Fibroblast of villous mesenchyme (primary cell): Measurements from ENCODE around the gene MILR1. TPM values are rescaled to one million over a fixed set of nuclear protein-coding genes. Genes with fewer than 3 reads are reported as not detected.
"Not testable (repeated sequence)": the region's sequence is repeated elsewhere in the genome, so short reads cannot be mapped to it uniquely, and the experiment has no call there.

ENCODE experiments used
- DNase-seq: peaks from one replicate; pipeline ENCODE4 v3.0.0-alpha.2; 2010; ENCODE audit warnings: low read depth
- H3K4me3 ChIP-seq: 2 replicates; pipeline ENCODE4 v1.5.1; 2011; ENCODE audit warnings: low read depth, mild to moderate bottlenecking, low read length
- CTCF ChIP-seq: IDR thresholded peaks from 2 replicates; pipeline ENCODE4 v1.5.1; 2012; ENCODE audit warnings: low read depth, mild to moderate bottlenecking, low read length; ENCODE audit not compliant: insufficient read depth
- total RNA-seq: library from RNA; depleted of rRNA; stranded (reverse); fragments of >200 nt; gene quantifications from 2 replicates; pipeline ENCODE4 v1.2.3, GENCODE V29; 2012

The MILR1 gene
- total RNA-seq, 1 donor, result 2.6 TPM

GRCh38 chr17:64428406-64428805, 20.5 kb upstream of the MILR1 start:
- DNase-seq, result no peak
- no peak overlapping the region for H3K4me3 ChIP-seq
- no peak for TF ChIP-seq CTCF

GRCh38 chr17:64430036-64430435, 18.9 kb upstream of the MILR1 start:
- not testable (repeated sequence) for DNase-seq, H3K4me3 ChIP-seq

- H3K4me3 ChIP-seq, result no peak overlapping the region
- no peak for DNase-seq
- no peak for TF ChIP-seq CTCF
Measured at GRCh38 chr17:64431534-64431933, 17.4 kb upstream of the MILR1 start.

DNA sequence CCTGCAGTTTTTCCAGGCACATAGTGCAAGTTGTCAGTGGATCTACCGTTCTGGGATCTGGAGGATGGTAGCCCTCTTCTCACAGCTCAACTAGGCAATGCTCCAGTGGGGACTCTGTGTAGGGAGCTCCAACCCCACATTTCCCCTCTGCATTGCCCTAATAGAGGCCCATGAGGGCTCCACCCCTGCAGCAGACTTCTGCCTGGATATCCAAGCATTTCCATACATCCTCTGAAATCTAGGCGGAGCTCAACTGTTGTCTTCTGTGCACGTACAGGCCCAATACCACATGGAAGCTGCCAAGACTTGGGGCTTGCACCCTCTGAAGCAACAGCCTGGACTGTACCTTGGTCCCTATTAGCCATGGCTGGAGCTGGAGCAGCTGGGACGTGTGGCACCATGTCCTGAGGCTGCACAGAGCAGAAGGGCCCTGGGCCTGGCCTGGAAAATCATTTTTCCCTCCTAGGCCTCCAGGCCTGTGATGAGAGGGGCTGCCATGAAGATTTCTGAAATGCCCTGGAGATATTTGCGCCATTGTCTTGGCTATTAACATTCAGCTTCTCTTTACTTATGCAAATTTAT, 10.9 kb upstream of the MILR1 start:
- no peak for TF ChIP-seq CTCF
- no peak for DNase-seq
- H3K4me3 ChIP-seq, result no peak overlapping the region

DNA sequence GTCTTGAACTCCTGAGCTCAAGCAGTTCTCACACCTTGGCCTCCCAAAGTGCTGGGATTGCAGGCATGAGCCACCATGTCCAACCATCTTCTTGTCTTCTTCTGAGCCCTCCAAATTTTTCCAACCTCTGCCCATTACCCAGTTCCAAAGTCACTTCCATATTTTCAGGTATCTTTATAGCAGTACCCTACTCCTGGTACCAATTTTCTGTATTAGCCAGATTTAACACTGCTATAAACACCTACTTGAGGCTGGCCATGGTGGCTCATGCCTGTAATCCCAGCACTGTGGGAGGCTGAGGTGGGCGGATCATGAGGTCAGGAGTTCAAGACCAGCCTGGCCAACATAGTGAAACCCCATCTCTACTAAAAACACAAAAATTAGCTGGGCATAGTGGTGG, 9.4 kb upstream of the MILR1 start:
- DNase-seq, H3K4me3 ChIP-seq: not testable (repeated sequence)

- TF ChIP-seq CTCF, result no peak
- DNase-seq, result no peak
Measured at GRCh38 chr17:64439956-64440355, 9.0 kb upstream of the MILR1 start.

DNA sequence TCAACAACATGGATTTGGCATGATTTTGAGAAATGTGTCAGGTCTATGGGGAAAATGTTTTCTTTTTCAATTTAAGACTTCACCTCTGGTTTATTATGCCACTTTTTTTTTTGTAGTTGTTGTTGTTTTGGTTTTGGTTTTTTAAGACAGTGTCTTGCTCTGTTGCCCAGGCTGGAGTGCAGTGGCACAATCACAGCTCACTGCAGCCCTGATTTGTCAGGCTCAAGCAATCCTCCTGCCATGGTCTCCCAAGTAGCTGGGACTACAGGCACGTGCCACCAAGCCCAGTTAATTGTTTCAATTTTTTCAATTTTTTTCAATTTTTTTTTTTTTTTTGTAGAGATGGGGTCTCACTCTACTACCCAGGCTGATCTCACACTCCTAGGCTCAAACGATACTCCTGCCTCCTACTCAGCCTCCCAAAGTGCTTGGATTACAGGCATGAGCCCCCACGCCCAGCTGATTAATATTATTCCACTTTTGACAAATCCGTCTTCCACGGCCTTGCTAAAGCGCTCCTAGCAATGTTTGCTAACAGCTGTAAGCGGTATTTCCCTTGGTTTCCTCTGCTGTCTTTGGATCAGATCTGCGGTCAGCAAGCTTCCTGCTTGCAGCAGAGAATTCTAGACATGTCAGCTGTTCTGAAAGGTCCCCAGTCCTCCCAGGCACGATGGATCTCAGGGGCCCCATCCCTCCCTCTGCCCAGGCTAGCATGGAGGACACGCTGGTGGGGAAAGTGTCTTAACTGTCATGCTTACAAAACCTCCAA, 7.0 kb upstream of the MILR1 start:
- no peak for TF ChIP-seq CTCF
- no peak overlapping the region for H3K4me3 ChIP-seq
- DNase-seq, result peak; percentile 87

More at GRCh38 chr17:64439956-64440355, 9.0 kb upstream of the MILR1 start:
- H3K4me3 ChIP-seq, result no peak overlapping the region

DNA sequence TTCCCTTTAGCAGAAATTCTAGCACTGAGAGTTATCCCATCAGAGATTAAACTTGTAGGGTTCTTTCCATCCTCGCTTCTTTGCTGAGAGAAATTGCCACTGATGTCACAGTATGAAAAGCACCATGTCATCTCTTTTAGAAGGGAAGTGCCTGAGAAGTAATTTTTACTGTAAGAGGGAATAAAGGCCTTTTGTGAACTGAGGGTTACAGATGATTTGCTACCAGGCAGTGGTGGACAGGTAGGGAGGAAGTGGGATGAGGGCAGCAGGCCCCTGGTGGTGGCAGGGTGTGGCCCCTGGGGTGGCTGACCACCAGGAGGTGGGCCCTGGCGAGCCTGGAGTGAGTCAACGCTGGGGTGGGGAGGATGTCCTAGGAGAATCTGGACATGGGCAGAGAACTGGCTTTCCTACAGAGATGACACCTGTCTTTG, 6.4 kb upstream of the MILR1 start:
- DNase-seq, result no peak
- H3K4me3 ChIP-seq, result no peak overlapping the region
- TF ChIP-seq CTCF, result no peak
